ENCODE results near the gene FAM111A.
A peak's percentile ranks its signal among the peaks of the same experiment; 100 is the strongest.

DNA sequence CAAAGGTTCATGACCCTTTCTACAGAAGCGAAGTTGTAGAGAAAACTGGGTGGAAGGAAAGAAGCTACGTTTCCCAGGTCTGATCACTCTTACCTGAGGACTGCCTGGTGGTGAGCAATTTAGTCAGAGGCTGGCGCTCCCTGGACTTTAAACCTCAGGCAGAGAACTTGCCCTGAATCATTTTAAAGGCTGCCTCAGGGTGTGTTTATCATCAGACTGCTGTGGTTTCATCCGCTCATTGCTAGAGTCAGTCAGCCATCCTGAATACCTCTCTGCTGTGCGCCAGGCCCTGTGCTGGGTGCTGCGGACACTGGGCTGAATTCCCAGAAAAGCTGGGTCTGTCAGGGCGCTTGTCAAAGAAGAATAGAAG lies 32.0 kb downstream of the FAM111A start:
- TF ChIP-seq, protein P1, sequence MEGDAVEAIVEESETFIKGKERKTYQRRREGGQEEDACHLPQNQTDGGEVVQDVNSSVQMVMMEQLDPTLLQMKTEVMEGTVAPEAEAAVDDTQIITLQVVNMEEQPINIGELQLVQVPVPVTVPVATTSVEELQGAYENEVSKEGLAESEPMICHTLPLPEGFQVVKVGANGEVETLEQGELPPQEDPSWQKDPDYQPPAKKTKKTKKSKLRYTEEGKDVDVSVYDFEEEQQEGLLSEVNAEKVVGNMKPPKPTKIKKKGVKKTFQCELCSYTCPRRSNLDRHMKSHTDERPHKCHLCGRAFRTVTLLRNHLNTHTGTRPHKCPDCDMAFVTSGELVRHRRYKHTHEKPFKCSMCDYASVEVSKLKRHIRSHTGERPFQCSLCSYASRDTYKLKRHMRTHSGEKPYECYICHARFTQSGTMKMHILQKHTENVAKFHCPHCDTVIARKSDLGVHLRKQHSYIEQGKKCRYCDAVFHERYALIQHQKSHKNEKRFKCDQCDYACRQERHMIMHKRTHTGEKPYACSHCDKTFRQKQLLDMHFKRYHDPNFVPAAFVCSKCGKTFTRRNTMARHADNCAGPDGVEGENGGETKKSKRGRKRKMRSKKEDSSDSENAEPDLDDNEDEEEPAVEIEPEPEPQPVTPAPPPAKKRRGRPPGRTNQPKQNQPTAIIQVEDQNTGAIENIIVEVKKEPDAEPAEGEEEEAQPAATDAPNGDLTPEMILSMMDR (IDR thresholded peaks at IDR 0.05) = no peak
- peak; percentile 49 for TF ChIP-seq POLR2A (IDR thresholded peaks at IDR 0.05)

All from right lobe of liver (tissue), 4 donors.